Astrocyte (in vitro differentiated cells and primary cell): Measurements from ENCODE around the gene KCTD19.

Experiments used
- CTCF ChIP-seq: IDR thresholded peaks from 2 replicates; pipeline ENCODE4 v1.5.1; 2011; ENCODE audit warnings: low read depth, mild to moderate bottlenecking, inconsistent platforms, low read length, moderate library complexity; ENCODE audit not compliant: insufficient read depth
- EZH2 ChIP-seq: IDR thresholded peaks from 2 replicates; pipeline ENCODE4 v1.6.1; 2012; ENCODE audit warnings: mild to moderate bottlenecking, low read length, inconsistent platforms; ENCODE audit not compliant: insufficient read depth

GRCh38 chr16:67263201-67263600, 63.3 kb downstream of the KCTD19 start:
- TF ChIP-seq CTCF (no peak), EZH2 (no peak)
